Activated CD4-positive, CD25-positive, alpha-beta regulatory T cell treated with anti-CD3 and anti-CD28 coated beads, Interleukin-2, amount 50 U/mL, for 72 hours (primary cell): Measurements from ENCODE around the gene RADIL.

ENCODE experiments used
- DNase-seq: peaks from one replicate; pipeline ENCODE4 v3.0.0; 2021

The RADIL gene

DNA sequence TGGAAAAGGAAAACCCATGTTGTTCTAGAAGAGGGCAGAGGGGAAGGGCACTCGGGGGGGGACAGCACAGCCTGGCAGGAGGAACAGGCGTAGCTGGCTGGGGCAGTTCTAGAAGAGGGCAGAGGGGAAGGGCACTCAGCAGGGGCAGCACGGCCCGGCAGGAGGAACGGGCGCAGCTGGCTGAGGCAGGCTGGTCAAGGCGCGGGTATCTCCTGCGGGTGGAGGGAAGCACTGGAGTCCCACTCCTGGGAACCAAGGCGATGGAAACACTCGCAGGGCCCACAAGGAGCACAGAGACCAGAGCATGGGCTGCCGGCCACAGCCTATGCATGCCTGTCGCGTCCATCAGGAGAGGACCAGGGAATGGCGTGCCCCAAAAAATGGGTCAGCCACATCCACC lies 58.4 kb downstream of the RADIL start:
- no peak for DNase-seq

DNA sequence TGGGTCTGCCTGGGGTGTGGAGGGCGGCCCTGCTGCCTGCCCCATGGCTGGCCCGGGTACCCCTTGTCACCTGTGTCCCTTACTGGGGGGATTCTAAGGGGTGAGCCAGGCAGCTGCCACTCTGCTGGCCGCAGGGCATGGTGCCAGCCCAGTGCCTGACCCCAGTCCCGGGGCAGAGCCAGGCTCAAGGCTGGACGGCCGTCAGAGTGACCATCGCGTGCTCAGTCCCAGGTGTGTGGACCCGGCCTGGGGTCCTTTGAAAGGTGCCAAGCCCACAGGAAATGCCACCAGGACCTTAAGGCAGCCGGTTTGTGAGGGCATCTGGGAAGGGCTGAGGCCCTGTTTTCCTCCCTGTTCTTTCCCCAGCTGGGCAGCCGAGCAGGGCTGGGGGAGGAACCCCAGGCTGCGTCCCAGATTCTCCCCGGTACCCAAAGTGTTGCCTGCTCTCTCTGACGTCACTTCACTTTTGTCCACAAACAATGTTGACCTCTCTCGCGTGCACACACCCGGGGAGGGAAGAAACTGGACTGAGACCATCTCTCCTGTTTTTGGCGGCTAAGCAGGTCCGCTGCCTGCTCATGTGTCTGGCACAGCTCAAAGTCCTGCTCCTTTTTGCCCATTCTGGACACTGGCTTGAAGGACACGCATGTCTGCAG lies 59.3 kb downstream of the RADIL start:
- DNase-seq, result no peak

DNA sequence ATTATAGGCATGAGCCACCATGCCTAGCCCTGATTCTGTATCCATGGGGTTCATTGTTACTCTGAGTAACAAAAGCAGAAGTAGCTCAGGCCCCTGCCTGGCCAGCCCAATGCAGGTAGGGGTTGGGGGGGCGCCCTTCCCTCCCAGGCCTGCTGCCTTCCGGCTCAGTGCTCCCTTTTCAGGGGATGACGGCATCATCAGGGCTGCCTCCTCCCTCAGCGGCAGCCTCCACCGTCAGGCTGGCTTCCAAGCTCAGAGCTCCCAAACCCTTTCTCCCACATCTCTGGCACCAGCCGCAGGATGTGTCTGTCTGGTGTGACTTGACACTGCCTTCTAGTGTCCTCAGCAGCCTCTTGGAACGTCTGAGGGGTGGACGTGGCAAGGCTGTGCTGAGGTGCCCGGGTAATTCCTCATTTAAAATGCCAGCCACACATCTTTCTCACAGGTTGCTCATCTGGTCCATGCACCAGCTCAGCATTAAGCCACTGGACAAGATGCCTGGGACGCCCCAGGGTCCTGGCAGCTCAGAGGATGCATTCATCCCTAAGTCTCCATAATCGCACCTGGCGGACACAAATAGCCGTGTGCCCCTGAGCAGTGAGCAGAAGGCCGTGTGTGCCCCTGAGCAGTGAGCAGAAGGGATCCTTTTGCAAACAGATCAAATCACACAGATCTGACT lies 59.9 kb downstream of the RADIL start:
- DNase-seq, result no peak

DNA sequence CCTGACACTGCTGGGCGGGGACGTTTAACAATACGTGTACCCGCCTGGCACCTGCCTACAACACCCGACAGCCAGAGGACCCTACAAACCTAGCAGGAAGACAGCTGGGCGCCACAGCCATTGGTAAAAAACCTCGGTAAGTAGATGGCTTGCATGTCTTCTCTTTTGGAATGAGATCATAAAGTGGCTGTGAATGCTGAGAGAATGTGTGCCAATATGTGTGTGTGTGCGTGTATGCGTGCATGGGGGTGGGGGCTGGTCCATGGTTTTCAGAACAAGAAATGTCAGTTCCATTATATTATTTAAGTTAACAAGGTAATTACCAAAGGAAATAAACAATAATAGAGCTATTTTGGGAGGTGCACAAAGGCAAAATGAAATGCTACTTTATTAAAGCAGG lies 60.8 kb downstream of the RADIL start:
- no peak for DNase-seq

DNA sequence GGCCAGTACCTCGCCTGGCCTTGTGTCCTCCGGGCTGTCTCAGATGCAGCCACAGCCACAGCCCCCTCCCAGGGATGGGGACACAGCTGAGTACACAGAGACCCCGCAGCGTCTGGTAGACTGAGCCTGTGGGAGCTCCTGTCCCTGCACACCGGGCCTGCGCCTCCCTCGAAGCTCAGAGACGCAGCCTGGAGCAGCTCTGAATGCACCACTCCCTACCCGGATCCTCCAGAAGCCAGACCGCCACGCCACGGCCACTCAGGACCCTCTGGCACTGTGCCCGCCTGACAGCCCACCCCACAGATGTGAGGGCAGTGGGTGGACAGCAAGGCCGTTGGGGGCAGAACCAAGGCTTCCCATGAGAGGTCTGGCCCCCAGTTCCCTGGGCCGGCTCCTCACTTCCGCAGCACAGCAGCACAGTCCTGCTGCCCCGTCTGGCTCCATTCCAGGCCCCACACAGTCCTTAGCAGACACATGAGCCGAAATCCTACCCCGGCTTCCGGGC lies 62.5 kb downstream of the RADIL start:
- DNase-seq, result no peak

GRCh38 chr7:4820405-4820966 lies 63.0 kb downstream of the RADIL start:
- DNase-seq, result no peak

DNA sequence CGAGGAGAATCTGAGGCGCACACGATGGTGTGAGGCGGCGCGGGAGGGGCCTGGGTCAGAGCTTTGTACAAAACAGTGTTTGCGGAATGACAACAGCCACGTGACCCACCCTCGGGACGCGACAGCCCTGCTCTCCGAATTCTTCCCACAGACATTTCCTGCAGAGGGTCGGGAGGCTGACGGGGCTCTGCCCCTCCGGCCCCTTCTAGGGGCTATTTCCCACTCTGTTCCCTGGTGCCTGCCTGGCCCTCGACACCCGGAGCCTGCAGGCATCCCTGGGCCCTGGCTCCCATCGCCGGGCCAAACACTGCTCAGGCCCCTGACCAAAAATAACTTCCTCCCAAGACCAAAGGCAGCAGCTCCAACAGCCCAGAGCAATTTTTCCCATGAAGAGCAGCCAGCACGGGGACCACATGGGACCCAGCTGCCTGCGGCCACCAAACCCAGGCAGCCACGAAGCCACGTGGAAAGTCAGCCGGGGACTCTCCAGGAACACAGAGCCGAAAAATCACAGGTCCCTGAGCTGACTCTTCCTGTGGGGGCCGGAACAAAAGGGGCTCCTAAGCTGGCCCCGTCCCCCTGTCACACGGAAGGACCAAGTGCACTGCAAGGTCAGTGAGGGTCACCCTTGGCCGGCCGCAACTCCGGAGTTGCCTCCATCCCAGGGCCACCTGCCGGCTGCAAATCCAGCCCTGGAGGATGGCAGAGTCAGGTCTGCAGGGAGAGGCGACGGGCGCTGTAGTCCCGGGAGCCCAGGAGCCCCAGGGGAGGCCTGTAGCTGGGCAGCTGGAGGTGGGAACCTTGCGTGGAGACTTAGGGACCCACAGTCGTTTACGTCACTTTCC lies 63.7 kb downstream of the RADIL start:
- DNase-seq, result no peak

DNA sequence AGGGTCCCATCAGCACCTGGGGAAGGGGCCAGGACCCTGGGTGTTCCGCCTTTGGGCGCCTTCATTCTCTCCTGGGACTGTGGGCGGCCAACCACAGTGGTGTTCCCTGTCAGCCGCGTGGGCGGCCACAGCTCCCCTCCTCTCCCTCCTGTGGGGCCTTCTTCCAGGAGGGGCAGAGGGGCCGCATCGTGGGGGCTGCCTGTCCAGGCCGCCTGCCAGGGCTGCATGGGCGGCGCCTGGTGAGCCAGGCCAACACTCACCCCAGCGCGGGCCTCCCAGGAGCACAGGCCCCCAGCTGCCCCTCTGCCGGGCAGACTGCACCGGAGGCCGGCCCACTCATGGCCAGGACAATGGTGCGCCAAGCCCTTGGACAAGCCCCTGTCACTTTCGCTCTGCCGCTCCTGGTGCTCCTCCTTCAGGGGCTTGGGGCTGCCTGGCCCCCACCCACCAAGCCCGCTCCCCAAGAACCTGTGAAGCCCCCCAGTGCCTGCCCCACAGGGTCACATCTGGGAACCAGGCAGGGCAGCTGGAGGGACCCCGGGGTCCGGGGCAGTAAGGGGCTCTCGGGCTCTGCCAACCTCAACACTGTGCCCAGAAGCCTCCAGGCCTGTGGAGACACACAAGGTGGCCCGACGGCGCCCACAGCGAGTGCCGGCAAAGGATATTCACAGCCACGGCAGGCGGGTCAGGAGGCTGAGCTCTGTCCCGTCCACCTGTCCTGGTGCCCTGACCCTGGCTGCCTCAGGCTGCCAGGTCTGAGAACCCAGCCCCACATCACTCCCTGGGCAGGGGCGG lies 65.3 kb downstream of the RADIL start:
- DNase-seq, result no peak

DNA sequence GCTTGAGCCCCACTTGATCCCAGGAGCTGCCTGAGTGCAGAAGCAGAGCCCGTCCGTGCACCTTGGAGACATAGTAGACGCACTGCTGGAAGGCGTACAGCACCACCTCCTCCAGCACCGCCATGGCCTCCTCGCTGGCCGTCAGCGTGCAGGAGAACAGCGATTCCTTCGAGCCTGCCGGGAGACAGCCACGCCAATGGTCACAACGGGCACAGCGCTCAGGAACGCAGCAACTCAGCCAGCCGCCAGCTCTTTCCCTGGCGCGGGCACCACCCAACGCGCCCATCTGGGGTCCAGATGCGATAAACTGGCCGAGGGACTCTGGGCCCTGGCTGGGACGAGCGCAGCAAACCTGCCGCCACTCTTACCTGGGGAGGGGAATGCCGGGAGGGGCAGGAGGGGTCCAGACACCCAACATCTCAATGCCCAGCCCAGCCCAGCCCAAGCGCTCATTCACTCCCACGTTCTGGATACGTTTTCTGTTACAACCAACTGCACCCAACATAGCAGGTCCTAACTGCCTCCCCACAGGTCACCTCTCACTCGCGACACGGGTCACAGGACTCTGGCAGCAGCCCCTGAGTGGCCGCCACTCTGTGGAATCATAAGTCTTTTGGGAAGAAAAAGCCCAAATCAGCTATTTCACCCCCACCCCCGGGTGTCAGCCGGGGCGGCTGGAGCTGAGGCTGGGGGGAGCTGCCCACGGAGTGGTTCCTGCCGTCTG lies 66.2 kb downstream of the RADIL start:
- DNase-seq, result no peak

- DNase-seq, result no peak
Observed at GRCh38 chr7:4816419-4817080, 67.0 kb downstream of the RADIL start.

DNA sequence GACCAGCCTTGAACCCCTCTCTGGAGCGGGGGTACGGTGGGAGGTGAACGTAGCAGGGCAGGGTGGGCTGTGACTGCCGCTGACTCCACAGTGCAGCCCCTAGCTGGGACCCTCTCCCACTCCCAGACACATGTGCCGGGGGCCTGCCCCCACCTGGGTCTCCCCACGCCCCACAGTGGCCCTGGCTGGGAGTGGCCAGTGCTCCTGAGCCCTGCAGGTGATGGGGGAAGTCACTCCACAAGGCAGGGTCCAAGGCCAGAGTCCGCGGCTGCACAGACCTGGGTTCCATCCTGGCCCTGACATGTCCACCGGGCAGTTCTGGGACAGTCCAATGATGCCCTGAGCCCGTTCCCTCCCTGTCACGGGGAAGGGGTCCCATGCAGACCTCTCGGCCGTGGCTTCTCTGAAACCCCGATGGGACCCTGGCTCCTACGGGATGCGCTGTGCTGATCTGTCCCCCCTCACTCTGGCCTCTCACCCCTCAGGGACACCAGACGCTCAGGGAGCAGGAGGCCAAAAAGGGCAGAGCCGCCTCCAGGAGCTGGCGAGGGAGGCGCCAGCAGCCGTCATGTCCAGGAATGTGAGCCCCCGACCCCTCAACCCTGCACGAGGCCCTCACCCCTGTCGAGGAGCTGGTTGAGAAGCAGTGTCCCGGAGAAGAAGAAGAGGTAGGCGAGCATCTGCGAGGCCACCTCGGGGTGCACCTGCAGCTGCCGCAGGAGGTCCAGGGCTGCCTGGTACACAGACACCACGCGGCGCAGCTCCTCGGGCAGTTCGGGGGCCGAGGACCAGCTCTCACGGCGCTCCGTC lies 67.7 kb downstream of the RADIL start:
- no peak for DNase-seq

DNA sequence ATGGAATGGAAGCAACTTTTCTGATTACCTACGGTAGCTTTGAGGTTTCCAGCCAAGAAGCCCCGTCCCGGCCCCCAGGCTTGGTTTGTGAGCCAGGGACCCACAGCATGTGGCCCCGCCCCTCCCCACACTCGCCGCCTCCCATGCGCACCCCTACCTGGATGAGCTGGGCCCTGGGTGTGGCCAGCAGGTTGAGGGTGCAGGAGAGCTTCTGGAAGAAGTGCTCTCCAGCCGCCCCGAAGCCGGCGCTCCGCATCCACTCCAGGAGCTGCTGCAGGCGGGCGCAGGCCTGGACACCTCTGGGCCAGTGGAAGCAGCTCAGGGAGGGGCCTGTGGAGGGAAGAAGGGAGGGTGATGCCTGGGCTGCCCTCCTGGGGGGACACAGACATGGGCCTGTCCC lies 68.4 kb downstream of the RADIL start:
- DNase-seq, result no peak

GRCh38 chr7:4814433-4814832 lies 69.1 kb downstream of the RADIL start:
- no peak for DNase-seq

DNA sequence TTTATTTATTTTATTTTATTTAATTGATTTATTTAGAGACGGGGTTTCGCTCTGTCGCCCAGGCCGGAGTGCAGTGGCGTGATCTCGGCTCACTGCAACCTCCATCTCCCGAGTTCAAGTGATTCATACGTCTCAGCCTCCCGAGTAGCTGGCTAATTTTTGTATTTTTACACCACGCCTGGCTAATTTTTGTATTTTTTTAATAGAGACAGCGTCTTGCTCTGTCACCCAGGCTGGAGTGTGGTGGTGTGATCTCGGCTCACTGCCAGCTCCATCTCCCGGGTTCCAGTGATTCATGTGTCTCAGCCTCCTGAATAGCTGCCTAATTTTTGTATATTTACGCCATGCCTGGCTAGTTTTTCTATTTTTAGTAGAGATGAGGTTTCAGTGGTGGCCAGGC lies 73.8 kb downstream of the RADIL start:
- DNase-seq, result no peak

- no peak for DNase-seq
Observed at GRCh38 chr7:4809091-4809591, 74.4 kb downstream of the RADIL start.

DNA sequence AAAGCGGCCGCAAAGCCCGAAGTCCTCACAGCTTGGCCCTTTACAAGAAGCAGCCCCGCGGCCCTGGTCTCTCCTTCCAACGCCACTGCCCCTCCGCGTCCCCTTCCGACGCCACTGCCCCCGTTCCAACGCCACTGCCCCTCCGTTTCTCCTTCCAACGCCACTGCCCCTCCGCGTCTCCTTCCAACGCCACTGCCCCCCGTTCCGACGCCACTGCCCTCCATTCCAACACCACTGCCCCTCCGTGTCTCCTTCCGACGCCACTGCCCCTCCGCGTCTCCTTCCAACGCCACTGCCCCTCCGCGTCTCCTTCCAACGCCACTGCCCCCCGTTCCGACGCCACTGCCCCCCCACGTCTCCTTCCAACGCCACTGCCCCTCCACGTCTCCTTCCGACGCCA lies 75.0 kb downstream of the RADIL start:
- no peak for DNase-seq

DNA sequence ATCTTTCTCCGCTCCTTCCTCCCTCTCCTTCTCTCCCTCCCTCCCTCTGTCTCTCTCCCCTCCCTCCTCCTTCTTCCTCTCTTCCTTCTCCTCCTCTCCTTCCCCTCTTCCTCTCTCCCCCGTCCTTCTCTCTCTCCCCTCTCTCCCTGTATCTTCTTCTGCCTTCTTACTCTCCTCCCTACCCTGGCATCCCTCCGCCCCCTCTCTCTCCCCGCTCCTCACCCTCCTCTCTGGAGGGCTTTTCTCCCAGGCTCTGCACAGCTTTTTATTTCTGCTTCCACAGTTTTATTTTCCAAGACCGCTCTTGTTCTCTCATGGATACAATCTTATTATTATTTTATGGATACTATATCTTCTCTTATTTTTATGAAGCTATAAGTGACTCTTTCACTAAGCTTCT lies 75.5 kb downstream of the RADIL start:
- DNase-seq, result no peak

DNA sequence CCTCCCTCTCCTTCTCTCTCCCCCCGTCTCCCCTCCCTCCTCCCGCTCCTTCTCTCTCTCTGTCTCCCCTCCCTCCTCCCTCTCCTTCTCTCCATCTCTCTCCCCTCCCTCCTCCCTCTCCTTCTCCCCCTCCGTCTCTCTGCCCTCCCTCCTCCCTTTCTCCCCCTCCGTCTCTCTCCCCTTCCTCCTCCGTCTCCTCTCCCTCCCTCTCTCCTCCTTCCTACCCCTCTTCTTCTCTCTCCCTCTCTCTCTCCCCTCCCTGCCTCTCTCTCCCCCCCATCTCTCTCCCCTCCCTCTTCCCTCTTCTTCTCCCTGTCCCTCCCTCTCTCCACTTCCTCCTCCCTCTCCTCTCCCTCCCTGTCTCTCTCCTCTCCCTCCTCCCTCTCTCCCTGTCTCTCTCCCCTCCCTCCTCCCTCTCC lies 75.9 kb downstream of the RADIL start:
- no peak for DNase-seq

DNA sequence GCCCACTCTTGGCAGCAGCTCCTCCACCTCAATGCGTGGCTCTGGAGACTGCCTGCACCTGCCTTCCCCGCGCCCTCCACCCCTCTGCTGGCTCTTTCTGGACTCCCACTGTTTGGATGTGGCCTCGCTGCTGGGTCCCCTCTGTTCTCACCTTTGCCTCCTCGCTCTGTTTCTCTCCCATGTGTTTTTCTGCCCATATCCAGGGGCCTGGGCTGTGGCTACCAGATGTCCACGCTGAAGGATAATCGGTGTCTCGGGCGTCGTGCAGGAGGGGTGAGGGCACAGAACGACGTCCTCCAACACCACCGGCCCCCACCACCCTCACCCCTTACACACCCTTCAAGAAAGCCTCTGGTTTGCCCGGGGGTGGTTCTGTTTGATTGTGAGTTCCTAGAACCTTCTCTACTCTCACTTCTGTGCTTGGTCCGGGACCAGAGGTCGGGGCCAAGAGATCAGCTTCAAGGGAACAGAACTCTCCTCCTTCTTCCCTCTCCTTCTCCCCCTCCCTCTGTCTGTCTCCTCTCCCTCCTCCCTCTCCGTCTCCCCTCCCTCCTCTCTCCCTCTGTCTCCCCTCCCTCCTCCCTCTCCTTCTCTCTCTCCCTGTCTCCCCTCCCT lies 76.4 kb downstream of the RADIL start:
- DNase-seq, result no peak

- DNase-seq, result no peak
Observed at GRCh38 chr7:4805984-4806300, 77.6 kb downstream of the RADIL start.
